HCT116 (cell line): ENCODE results near the gene PIGC. TPM values are rescaled to one million over a fixed set of nuclear protein-coding genes. Genes with fewer than 3 reads are reported as not detected.
A peak's percentile ranks its signal among the peaks of the same experiment; 100 is the strongest.

ENCODE experiments used
- ATAC-seq: fragments of 200-7000 bp; cut with Tn5 transposase; 2 replicates; pipeline ENCODE4 v1.9.1; 2020; ENCODE audit warnings: mild to moderate bottlenecking, moderate library complexity
- BruUV-seq: library from RNA; stranded (reverse); fragments of 400-500 nt; replicated peaks from 2 replicates; lab custom pipeline; 2021; lab: Mats Ljungman, UMichigan
- CTCF ChIA-PET: fragments of 300-600 bp; sonication (Branson Sonifier 250); formaldehyde crosslinking; loops from one replicate; lab custom pipeline; 2021; ENCODE audit warnings: antibody characterized with exemption; lab: Charles Lee
- POLR2A ChIA-PET: fragments of 300-600, 350-600 bp; sonication (Branson Sonifier 250); formaldehyde crosslinking; loops from one replicate; lab custom pipeline; 2021; ENCODE audit warnings: antibody characterized with exemption; lab: Charles Lee
- RAD21 ChIA-PET, 2 experiments: fragments of 300-600 bp; sonication (Branson Sonifier 250); formaldehyde crosslinking; loops; one replicate each; lab custom pipeline; 2023; ENCODE audit warnings: low total read pairs in 2 of 2; ENCODE audit not compliant: uncharacterized antibody in 2 of 2, unreplicated experiment in 2 of 2, low non-redundant PET in 1 of 2; lab: Charles Lee
- DNase-seq: peaks from one replicate; pipeline ENCODE4 v3.0.0-alpha.2; 2010; ENCODE audit warnings: low read depth, low spot score
- H2AFZ ChIP-seq: fragments of 200-600 bp; shearing (Covaris generic), sonication (generic); 2 replicates; pipeline ENCODE4 v1.6.1; 2017; ENCODE audit warnings: low read depth, mixed run types, mixed read lengths, antibody characterized with exemption, low read length; ENCODE audit not compliant: poor library complexity, severe bottlenecking
- H3K27ac ChIP-seq: 2 replicates; pipeline ENCODE4 v1.5.1; 2012; ENCODE audit warnings: low read depth, low read length
- H3K27me3 ChIP-seq: fragments of 200-600 bp; sonication (generic); 2 replicates; pipeline ENCODE4 v1.6.1; 2016; ENCODE audit warnings: mixed run types, low read length, mixed read lengths; ENCODE audit not compliant: insufficient read depth
- H3K36me3 ChIP-seq, 2 experiments: fragments of 200-500 bp in 1 of 2; fragments of 200-600 bp in 1 of 2; sonication (Bioruptor generic) in 1 of 2; sonication (generic) in 1 of 2; 2 replicates each; pipeline versions ENCODE4 v1.5.1 to v1.6.1; 2014 to 2016; ENCODE audit warnings: low read length in 2 of 2, inconsistent platforms in 1 of 2, mixed read lengths in 1 of 2, mixed run types in 1 of 2; ENCODE audit not compliant: insufficient read depth in 2 of 2, control insufficient read depth in 1 of 2
- H3K4me1 ChIP-seq, 2 experiments: fragments of 200-600 bp in 1 of 2; sonication (generic) in 1 of 2; 2 replicates each; pipeline versions ENCODE4 v1.5.1 to v1.6.1; 2012 to 2017; ENCODE audit warnings: low read length in 2 of 2, inconsistent platforms in 1 of 2, mild to moderate bottlenecking in 1 of 2, mixed read lengths in 1 of 2, mixed run types in 1 of 2, moderate library complexity in 1 of 2; ENCODE audit not compliant: insufficient read depth in 2 of 2, control insufficient read depth in 1 of 2
- H3K4me2 ChIP-seq: fragments of 200-600 bp; sonication (generic); 2 replicates; pipeline ENCODE4 v1.6.1; 2017; ENCODE audit warnings: mixed run types, low read length, mixed read lengths
- H3K4me3 ChIP-seq, 2 experiments: fragments of 200-600 bp in 1 of 2; sonication (generic) in 1 of 2; replicated peaks in 1 of 2; 2 replicates each; pipeline ENCODE4 v1.5.1; 2011 to 2016; ENCODE audit warnings: low read length in 2 of 2, control low read depth in 1 of 2, low read depth in 1 of 2, mild to moderate bottlenecking in 1 of 2, mixed read lengths in 1 of 2, mixed run types in 1 of 2
- H3K79me2 ChIP-seq: fragments of 200-600 bp; sonication (generic); 2 replicates; pipeline ENCODE4 v1.6.1; 2017; ENCODE audit warnings: mild to moderate bottlenecking, mixed run types, low read length, moderate library complexity, mixed read lengths; ENCODE audit not compliant: insufficient read depth
- H3K9ac ChIP-seq: fragments of 200-600 bp; sonication (generic); 2 replicates; pipeline ENCODE4 v1.6.1; 2016; ENCODE audit warnings: low read length, mixed read lengths
- H3K9me2 ChIP-seq: fragments of 200-600 bp; sonication (generic), shearing (Covaris generic); 2 replicates; pipeline ENCODE4 v1.6.1; 2017; ENCODE audit warnings: mixed run types, mild to moderate bottlenecking, moderate library complexity; ENCODE audit not compliant: insufficient read depth
- H3K9me3 ChIP-seq, 2 experiments: fragments of 200-500 bp in 1 of 2; fragments of 200-600 bp in 1 of 2; sonication (Bioruptor generic) in 1 of 2; sonication (generic) in 1 of 2; 2 replicates each; pipeline ENCODE4 v1.6.1; 2014 to 2017; ENCODE audit warnings: low read length in 2 of 2, mixed read lengths in 2 of 2, inconsistent platforms in 1 of 2, low read depth in 1 of 2, mild to moderate bottlenecking in 1 of 2, mixed run types in 1 of 2, moderate library complexity in 1 of 2; ENCODE audit not compliant: control insufficient read depth in 1 of 2, insufficient read depth in 1 of 2
- H4K20me1 ChIP-seq: fragments of 200-600 bp; sonication (generic), shearing (Covaris generic); 2 replicates; pipeline ENCODE4 v1.6.1; 2017; ENCODE audit warnings: mixed run types, mild to moderate bottlenecking, moderate library complexity; ENCODE audit not compliant: insufficient read depth
- CBX3 ChIP-seq: IDR thresholded peaks from 2 replicates; pipeline ENCODE4 v1.6.1; 2012; ENCODE audit warnings: low read depth
- CTCF ChIP-seq, 3 experiments: fragments of 200-600 bp in 1 of 3; sonication (generic) in 1 of 3; IDR thresholded peaks in 2 of 3; conservative IDR thresholded peaks in 1 of 3; 2 replicates each; pipeline ENCODE4 v1.5.1; 2012 to 2017; ENCODE audit warnings: low read depth in 2 of 3, low read length in 2 of 3, antibody characterized with exemption in 1 of 3, borderline replicate concordance in 1 of 3, control low read depth in 1 of 3, mild to moderate bottlenecking in 1 of 3, mixed read lengths in 1 of 3, mixed run types in 1 of 3, moderate library complexity in 1 of 3; ENCODE audit not compliant: insufficient read depth in 1 of 3
- EGR1 ChIP-seq: IDR thresholded peaks from 2 replicates; pipeline ENCODE4 v1.6.1; 2012; ENCODE audit warnings: low read depth
- ELF1 ChIP-seq: IDR thresholded peaks from 2 replicates; pipeline ENCODE4 v1.6.1; 2012; ENCODE audit warnings: low read depth, borderline replicate concordance
- EZH2 ChIP-seq: fragments of 200-600 bp; sonication (generic); IDR thresholded peaks from 2 replicates; pipeline ENCODE4 v1.6.1; 2017; ENCODE audit warnings: antibody characterized with exemption, mixed run types
- EZH2phosphoT487 ChIP-seq: fragments of 200-600 bp; IDR thresholded peaks from 2 replicates; pipeline ENCODE4 v1.6.1; 2018; ENCODE audit warnings: antibody characterized with exemption, borderline replicate concordance
- FOSL1 ChIP-seq: IDR thresholded peaks from 2 replicates; pipeline ENCODE4 v1.6.1; 2012; ENCODE audit warnings: low read depth
- JUND ChIP-seq: IDR thresholded peaks from 2 replicates; pipeline ENCODE4 v1.6.1; 2012
- MAX ChIP-seq: IDR thresholded peaks from 2 replicates; pipeline ENCODE4 v1.6.1; 2012
- POLR2A ChIP-seq: IDR thresholded peaks from 2 replicates; pipeline ENCODE4 v1.7.0; 2011; ENCODE audit warnings: borderline replicate concordance; ENCODE audit not compliant: insufficient read depth, insufficient read length; ENCODE audit errors: extremely low read depth
- POLR2AphosphoS5 ChIP-seq: IDR thresholded peaks from 2 replicates; pipeline ENCODE4 v1.6.1; 2011; ENCODE audit warnings: mild to moderate bottlenecking, low read depth, low read length, moderate library complexity
- RAD21 ChIP-seq: IDR thresholded peaks from 2 replicates; pipeline ENCODE4 v1.6.1; 2012; ENCODE audit warnings: low read depth, mild to moderate bottlenecking
- SP1 ChIP-seq: IDR thresholded peaks from 2 replicates; pipeline ENCODE4 v1.6.1; 2012; ENCODE audit warnings: low read depth
- SRF ChIP-seq: IDR thresholded peaks from 2 replicates; pipeline ENCODE4 v1.6.1; 2012; ENCODE audit warnings: low read depth
- ZNF274 ChIP-seq: fragments of 200-500 bp; sonication (Bioruptor generic); IDR thresholded peaks from 2 replicates; pipeline ENCODE4 v1.6.1; 2014; ENCODE audit warnings: mild to moderate bottlenecking, low read depth, low read length, inconsistent platforms
- intact Hi-C: fragments of 100-400 bp; cut with micrococcal nuclease; formaldehyde crosslinking; loops from 2 replicates; pipeline ENCODE4 v1.10.0; 2022
- total RNA-seq: library from RNA; stranded (reverse); gene quantifications from one replicate; pipeline ENCODE4 v1.2.1, GENCODE V29; 2021; ENCODE audit not compliant: unreplicated experiment
- TF ChIP-seq, protein P1 (sequence below): IDR thresholded peaks from 2 replicates; pipeline ENCODE4 v1.6.1; 2011; ENCODE audit warnings: mild to moderate bottlenecking, low read length, moderate library complexity; ENCODE audit not compliant: insufficient replicate concordance; ENCODE audit errors: extremely low read depth

Gene PIGC
- total RNA-seq, 1 experiment from 2014 or later = 11.9 TPM

- no peak overlapping the region for H3K4me3 ChIP-seq
- peak; percentile 47; the same call in 1 of the 2 replicates for ATAC-seq
Observed at GRCh38 chr1:172467446-172467845, 23.6 kb upstream of the PIGC start.

GRCh38 chr1:172466795-172467407, 23.0 kb upstream of the PIGC start:
- Histone ChIP-seq H3K36me3 (no peaks in the 10 kb centered on the region), H3K9ac (no peak overlapping the region), H3K79me2 (no peaks in the 10 kb centered on the region), H3K4me2 (peak overlapping the region; percentile 62), H3K4me1 (peaks cover 8 to 21% of the 10 kb centered on the region in 2 experiments; a peak in 3 of 4 replicates), H2AFZ (peak overlapping the region; percentile 60), H3K27me3 (no peaks in the 10 kb centered on the region), H3K9me2 (no peaks in the 10 kb centered on the region), H4K20me1 (no peaks in the 10 kb centered on the region), H3K4me3 (no peak overlapping the region), H3K9me3 (no peaks in the 10 kb centered on the region), H3K27ac (no peak overlapping the region)
- CTCF ChIA-PET = no interaction called here
- POLR2A ChIA-PET = no interaction called here
- BruUV-seq = no TSS peak
- DNase-seq (peak; percentile 34), ATAC-seq (peak; percentile 92)
- RAD21 ChIA-PET = no interaction called here
- intact Hi-C loops = no loop called here
- TF ChIP-seq JUND = peak; percentile 68
- no peak for TF ChIP-seq POLR2AphosphoS5
- TF ChIP-seq FOSL1 = peak; percentile 69
- TF ChIP-seq CBX3 = peak; percentile 71; the same call in 1 of the 2 replicates
- no peak for TF ChIP-seq MAX
- TF ChIP-seq RAD21 = no peak
- TF ChIP-seq CTCF (IDR thresholded peaks at IDR 0.05 in 2 of 3, conservative IDR thresholded peaks at IDR 0.05 in 1 of 3; ENCODE audit: borderline replicate concordance in 1 of 3, insufficient read depth in 1 of 3, low read depth in 2 of 3, low read length in 2 of 3) = no peak
- TF ChIP-seq ELF1 = no peak
- no peak for TF ChIP-seq EGR1
- TF ChIP-seq EZH2 = no peak
- no peak for TF ChIP-seq POLR2A
- no peak for TF ChIP-seq SP1

More at GRCh38 chr1:172467446-172467845, 23.6 kb upstream of the PIGC start:
- Histone ChIP-seq H3K4me2 (peak overlapping the region; percentile 62), H2AFZ (peak overlapping the region; percentile 60), H3K27me3 (no peaks in the 10 kb centered on the region), H3K9me3 (no peaks in the 10 kb centered on the region), H3K9ac (no peak overlapping the region), H4K20me1 (no peaks in the 10 kb centered on the region), H3K27ac (no peak overlapping the region), H3K79me2 (no peaks in the 10 kb centered on the region), H3K36me3 (no peaks in the 10 kb centered on the region), H3K9me2 (no peaks in the 10 kb centered on the region), H3K4me1 (peaks cover 8 to 26% of the 10 kb centered on the region in 2 experiments; a peak in 3 of 4 replicates)
- ChIA-PET POLR2A (no interaction called here), RAD21 (no interaction called here), CTCF (no interaction called here)
- TF ChIP-seq, protein P1, sequence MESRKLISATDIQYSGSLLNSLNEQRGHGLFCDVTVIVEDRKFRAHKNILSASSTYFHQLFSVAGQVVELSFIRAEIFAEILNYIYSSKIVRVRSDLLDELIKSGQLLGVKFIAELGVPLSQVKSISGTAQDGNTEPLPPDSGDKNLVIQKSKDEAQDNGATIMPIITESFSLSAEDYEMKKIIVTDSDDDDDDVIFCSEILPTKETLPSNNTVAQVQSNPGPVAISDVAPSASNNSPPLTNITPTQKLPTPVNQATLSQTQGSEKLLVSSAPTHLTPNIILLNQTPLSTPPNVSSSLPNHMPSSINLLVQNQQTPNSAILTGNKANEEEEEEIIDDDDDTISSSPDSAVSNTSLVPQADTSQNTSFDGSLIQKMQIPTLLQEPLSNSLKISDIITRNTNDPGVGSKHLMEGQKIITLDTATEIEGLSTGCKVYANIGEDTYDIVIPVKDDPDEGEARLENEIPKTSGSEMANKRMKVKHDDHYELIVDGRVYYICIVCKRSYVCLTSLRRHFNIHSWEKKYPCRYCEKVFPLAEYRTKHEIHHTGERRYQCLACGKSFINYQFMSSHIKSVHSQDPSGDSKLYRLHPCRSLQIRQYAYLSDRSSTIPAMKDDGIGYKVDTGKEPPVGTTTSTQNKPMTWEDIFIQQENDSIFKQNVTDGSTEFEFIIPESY = no peak
- TF ChIP-seq RAD21 = no peak
- TF ChIP-seq ZNF274 = no peak
- TF ChIP-seq SRF = no peak
- TF ChIP-seq MAX = no peak
- TF ChIP-seq EZH2phosphoT487 = no peak
- TF ChIP-seq JUND = no peak
- DNase-seq = no peak
- intact Hi-C loops = no loop called here
- no TSS peak for BruUV-seq
